GM04503 (cell line): ENCODE results near the gene KRT85.
"Not testable (repeated sequence)": the region's sequence is repeated elsewhere in the genome, so short reads cannot be mapped to it uniquely, and the experiment has no call there.

Experiments
- DNase-seq: peaks from one replicate; pipeline ENCODE4 v3.0.0-alpha.2; 2012; ENCODE audit warnings: low read depth

The KRT85 gene

GRCh38 chr12:52323416-52324152 lies 43.7 kb downstream of the KRT85 start:
- DNase-seq: no peak

DNA sequence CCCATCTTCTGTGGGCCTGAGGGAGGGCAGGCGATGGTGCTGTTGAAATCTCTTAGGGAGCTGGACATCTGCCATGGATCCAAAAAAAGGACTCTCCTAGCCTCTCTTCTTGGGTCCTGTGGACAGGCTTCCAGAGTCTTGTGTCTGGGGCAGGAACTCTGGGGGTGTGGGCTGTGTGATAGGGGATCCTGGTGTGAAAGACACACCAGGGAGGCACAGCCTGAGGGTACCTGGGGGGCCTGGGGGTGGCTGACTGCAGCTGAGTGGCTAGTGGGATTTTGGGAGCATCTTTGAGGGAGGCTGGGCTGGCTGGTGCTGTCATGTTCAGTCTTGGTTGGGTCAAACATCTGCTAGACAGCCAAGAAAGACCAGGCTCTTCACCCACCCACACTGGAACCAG lies 44.3 kb downstream of the KRT85 start:
- DNase-seq: no peak

GRCh38 chr12:52322069-52322468 lies 45.2 kb downstream of the KRT85 start:
- no peak for DNase-seq

DNA sequence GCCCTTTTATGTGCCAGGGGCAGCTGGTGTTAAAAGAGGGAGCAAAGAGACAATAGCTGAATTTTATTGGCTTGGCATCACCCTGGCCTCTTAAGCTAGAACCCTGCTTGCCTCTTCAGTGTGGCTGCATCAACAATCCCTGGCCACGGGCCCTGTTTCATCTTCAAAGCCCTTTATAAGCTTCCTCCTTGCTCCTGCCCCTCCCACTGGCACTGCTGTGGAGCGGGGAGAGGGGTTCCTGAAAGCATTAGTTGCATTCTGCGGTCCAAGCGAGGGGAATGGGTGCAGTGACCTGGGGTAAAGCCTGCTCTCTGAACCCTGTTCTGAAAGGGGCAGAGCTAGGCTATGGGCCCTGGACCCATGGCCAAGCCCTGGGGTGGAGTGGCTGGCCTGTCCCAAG lies 45.9 kb downstream of the KRT85 start:
- DNase-seq: no peak

DNA sequence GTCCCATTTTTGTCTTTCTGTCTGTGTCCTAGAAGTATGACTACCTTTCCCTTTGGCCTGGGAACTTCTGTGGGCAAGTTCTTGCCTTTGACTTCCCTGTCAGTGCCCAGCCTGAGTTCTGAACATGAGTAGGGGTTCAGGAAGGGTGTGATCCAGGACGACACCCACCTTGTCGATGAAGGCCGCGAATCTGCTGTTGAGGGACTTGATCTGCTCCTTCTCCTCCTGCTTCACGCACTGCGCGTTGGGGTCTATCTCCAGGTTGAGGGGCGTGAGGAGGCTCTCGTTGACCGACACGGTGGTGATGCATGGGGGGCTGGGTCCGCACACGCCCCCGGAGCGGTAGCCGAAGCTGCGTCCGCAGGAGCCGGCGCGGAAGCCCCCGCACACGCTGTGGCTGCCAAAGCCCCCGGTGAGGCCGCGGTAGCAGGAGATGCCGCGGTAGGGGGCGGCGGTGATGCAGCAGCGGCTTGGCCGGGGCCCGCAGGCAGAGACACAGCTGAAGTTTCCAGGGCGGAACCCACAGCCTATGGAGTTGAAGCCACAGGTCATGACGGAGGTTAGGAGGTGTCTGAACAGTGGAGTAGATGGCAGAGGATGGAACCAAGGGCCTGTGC lies 46.4 kb downstream of the KRT85 start, which contains the start of gene KRT83:
Gene KRT83, minus strand, starts transcription at position 615 of the 617 bp plus-strand sequence. Its CDS starts 63 bp downstream, at position 552.
- no peak for DNase-seq

DNA sequence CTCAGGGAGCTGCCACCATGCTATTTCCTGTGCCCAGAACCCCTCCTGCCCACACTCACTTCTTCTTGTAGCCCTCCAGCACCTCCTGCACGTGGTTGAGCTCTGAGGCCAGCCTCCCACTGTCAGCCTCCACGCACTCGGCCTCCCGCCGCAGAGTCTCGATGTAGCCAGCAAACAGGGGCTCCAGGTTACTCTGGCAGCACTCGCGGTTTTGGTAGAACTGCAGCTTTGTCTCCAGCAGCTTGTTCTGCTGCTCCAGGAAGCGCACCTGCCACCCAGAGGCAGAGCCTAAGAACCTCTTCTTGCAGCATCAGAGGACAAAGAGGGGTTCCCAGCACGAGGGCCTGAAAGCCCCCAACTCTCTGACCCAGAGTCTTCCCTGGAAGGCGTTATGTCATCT lies 48.2 kb downstream of the KRT85 start:
- no peak for DNase-seq

- no peak for DNase-seq
Measured at GRCh38 chr12:52318241-52318990, 48.9 kb downstream of the KRT85 start.

DNA sequence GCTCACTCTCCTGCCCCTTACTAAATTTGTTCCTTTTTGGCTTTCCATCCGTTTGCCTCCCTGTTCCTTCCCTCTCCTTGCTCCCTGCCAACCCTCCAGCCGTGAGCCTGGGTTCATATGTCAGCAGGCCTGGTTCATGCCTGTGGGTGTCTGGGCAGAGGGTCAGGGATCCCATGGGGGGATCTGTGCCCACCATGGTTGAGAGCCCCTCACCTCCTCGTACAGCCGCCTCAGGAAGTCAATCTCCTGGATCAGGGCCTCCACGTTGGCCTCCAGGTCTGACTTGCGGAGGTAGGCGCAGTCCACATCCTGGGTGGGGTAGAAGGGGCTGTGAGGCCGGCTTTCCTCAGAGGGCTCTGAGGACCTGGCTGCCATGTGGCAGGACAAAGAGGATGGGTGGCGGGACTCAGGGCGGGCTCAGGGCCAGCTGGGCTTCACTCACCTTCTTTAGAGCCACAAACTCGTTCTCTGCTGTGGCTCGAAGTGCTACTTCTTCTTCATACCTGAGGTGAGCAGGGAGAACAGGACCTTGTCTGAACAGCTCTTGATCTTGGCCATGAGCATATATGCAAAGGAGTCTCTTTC lies 49.7 kb downstream of the KRT85 start:
- DNase-seq: no peak

- no peak for DNase-seq
Measured at GRCh38 chr12:52316701-52317100, 50.6 kb downstream of the KRT85 start.

- no peak for DNase-seq
Measured at GRCh38 chr12:52316290-52316689, 51.0 kb downstream of the KRT85 start.

- DNase-seq: not testable (repeated sequence)
Measured at GRCh38 chr12:52315721-52316120, 51.6 kb downstream of the KRT85 start.

DNA sequence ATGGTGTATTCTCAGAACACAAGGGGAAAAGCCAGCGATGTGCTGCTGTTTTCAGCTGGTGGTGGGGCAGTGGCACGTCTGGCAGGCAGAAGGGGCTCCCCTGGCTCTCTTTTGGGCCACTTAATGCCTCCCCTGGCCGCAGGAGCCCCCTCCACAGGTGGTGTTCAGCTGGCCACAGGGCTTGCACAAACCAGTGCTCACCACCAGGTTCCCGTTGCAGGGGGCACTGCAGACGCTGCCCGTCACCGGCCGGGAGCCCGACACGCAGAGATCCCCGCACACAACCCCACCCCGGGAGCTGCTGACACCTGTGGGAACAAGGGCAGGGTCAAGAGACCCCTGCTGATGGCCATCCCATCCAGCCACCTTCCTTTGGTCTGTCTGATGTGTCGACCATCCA lies 52.8 kb downstream of the KRT85 start:
- no peak for DNase-seq

DNA sequence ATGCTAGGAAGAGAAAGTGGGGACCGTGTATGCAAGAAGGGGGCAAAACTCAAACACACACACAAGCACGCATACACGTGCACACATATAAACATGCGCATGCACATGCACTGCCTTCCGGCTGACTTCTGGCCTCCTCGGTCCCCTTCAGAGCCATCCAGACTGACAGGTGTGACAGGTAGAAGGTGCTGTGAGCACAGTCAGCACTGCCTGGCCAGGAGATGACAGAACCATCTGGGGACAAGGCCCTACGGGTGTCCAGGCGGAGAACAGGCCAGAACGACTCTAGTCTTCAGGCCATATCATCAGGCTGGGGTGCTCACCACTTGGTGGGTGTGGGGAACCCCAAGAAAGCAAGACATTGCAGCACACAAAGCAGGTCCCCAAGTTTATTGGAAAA lies 53.4 kb downstream of the KRT85 start:
- DNase-seq: no peak

DNA sequence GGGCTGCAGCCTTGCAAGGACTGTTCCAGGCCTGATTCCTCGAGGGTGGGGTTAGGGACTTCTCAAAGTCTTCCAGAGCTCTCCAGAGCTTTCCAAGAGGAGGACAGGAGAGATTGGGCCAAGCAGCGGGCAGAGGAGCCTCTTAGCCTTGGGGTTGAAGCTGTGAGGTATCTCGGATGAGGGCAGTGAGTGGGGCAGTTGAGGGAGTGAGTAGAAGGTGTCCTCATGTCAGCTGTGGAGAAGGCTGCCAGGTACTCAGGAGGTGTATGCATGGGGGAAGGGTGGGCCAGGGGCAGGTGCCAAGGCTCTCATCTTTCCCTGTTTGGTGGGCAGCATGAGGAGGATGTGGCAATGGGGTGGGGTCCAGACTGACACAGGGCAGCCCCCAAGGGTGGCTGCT lies 53.8 kb downstream of the KRT85 start:
- DNase-seq: no peak

DNA sequence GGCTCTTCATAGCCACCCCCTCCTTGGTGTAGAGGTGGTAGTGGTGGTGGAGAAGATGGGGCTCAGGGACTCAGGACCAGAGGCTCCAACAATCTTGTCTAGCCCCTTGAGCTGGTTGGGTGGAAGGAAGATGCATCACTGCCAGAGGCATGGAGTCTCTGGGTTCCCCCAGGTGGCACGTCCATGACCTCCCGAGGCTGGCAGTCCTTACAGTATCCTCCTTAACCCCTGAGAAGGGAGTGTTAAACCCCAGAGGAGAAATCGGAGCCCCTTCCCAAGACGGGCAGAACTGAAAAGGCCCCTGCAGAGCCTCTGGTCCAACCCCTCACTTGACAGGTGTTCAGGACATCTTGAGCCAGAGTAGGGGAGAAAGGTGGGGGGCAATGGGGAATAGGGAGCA lies 55.2 kb downstream of the KRT85 start:
- no peak for DNase-seq

DNA sequence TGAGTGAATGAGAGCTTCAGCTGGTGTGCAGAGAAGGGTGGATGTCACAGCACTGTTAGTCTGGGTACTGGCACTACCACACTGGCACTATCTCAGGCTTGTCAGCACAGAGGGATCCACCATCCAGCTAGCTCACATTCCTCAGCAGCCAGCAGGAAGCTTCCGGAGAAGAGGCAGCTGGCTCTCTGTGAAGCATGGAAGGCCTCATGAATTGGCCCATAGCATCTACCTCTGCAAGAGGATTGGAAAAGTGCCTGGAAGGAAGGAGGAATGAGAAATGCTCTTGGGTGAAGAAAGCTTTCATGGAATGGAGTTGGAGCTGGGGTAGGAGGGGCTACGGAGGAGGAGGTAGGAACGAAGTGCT lies 56.0 kb downstream of the KRT85 start:
- DNase-seq: peak; percentile 3

DNA sequence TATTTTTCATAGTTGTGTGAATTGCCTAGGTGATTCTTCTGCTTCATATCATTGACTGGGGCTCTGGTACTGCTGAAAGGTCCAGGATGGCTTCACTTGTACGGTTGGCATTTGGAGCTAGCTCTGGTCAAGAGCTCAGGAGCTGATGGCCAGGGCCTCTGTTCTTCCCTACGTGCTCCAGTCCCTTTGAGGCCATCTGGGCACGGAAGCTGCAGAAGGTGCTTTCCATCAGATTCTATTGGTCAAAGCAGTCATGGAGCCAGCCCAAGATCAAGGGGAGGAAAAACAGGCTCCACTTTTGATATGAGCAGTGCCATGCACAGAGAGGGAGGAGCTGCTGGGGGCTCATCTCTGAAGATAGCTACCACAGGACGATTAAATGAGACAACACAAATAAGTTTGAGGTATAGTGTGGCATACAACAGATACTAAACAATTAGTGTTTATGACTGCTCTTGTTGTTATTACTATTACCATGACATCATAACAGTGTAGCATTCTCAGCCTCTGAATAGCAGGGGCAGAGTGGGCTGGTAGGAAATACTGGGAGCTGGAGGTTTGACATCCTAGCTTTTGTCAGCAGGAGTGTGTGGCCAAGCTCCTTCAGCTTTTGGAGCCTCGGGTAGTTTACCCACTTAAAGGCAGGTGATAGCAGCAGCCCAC lies 56.5 kb downstream of the KRT85 start:
- DNase-seq: peak; percentile 14
